B cell (primary cell): ENCODE measurements around the gene KCNQ5. TPM values are rescaled to one million over a fixed set of nuclear protein-coding genes. Genes with fewer than 3 reads are reported as not detected.

ENCODE experiments used
- ATAC-seq: fragments of 200-7000 bp; cut with Tn5 transposase; one replicate; pipeline ENCODE4 v1.10.0; 2021; ENCODE audit warnings: low read depth, mild to moderate bottlenecking, moderate number of reproducible peaks, moderate library complexity
- CTCF ChIA-PET: fragments of 350-600 bp; sonication (Branson Sonifier 250); formaldehyde crosslinking; loops from one replicate; lab custom pipeline; 2021; ENCODE audit warnings: antibody characterized with exemption, inconsistent platforms; lab: Charles Lee
- POLR2A ChIA-PET: fragments of 350-600 bp; sonication (Branson Sonifier 250); formaldehyde crosslinking; loops from one replicate; lab custom pipeline; 2021; ENCODE audit warnings: antibody characterized with exemption; lab: Charles Lee
- DNase-seq: peaks from one replicate; pipeline ENCODE4 v3.0.0; 2013
- H2AFZ ChIP-seq: 2 replicates; pipeline ENCODE4 v1.6.1; 2012; ENCODE audit warnings: mild to moderate bottlenecking, low read depth, low read length; ENCODE audit not compliant: insufficient read depth, poor library complexity, severe bottlenecking
- H3K27ac ChIP-seq, 2 donors: 1 replicate in 1 of 2; 2 replicates in 1 of 2; pipeline ENCODE4 v1.5.1; 2012 to 2013; ENCODE audit warnings: low read length in 2 of 2, mild to moderate bottlenecking in 2 of 2, moderate library complexity in 1 of 2
- H3K27me3 ChIP-seq, 4 experiments: fragments of 200-600 bp in 1 of 4; sonication (generic) in 1 of 4; replicated peaks in 1 of 4; 1 replicate in 2 of 4; 2 replicates in 2 of 4; pipeline versions ENCODE4 v1.6.1 to v1.7.0; 2013 to 2016; ENCODE audit warnings: low read length in 3 of 4, mild to moderate bottlenecking in 2 of 4, mixed read lengths in 1 of 4, moderate library complexity in 1 of 4; ENCODE audit not compliant: insufficient read depth in 4 of 4, control insufficient read depth in 3 of 4; ENCODE audit errors: control extremely low read depth in 1 of 4
- H3K36me3 ChIP-seq, 2 experiments: replicated peaks in 1 of 2; 1 replicate in 1 of 2; 2 replicates in 1 of 2; pipeline versions ENCODE4 v1.6.1 to v1.7.1; 2013; ENCODE audit warnings: low read length in 1 of 2; ENCODE audit not compliant: insufficient read depth in 2 of 2, control insufficient read depth in 1 of 2; ENCODE audit errors: control extremely low read depth in 1 of 2, extremely low read depth in 1 of 2
- H3K4me1 ChIP-seq, 2 donors: fragments of 200-600 bp in 1 of 2; sonication (generic) in 1 of 2; 1 replicate in 1 of 2; 2 replicates in 1 of 2; pipeline versions ENCODE4 v1.5.1 to v1.6.1; 2013 to 2017; ENCODE audit warnings: low read length in 2 of 2; ENCODE audit not compliant: control insufficient read depth in 2 of 2, insufficient read depth in 2 of 2
- H3K4me2 ChIP-seq: replicated peaks from 2 replicates; pipeline ENCODE3; 2012; ENCODE audit warnings: mild to moderate bottlenecking, low read depth, low read length; ENCODE audit not compliant: poor library complexity, severe bottlenecking
- H3K4me3 ChIP-seq, 5 experiments: fragments of 200-600 bp in 1 of 5; sonication (generic) in 1 of 5; 1 replicate in 3 of 5; 2 replicates in 2 of 5; pipeline versions ENCODE4 v1.5.1 to v1.7.0; 2011 to 2016; ENCODE audit warnings: low read length in 4 of 5, mild to moderate bottlenecking in 4 of 5, low read depth in 2 of 5, control low read depth in 1 of 5, moderate library complexity in 1 of 5; ENCODE audit not compliant: insufficient read depth in 1 of 5; ENCODE audit errors: control extremely low read depth in 1 of 5, extremely low read depth in 1 of 5
- H3K79me2 ChIP-seq: fragments of 200-600 bp; sonication (generic); one replicate; pipeline ENCODE4 v1.6.0; 2016; ENCODE audit warnings: low read length; ENCODE audit not compliant: control insufficient read depth, insufficient read depth
- H3K9ac ChIP-seq: fragments of 200-600 bp; sonication (generic); 2 replicates; pipeline ENCODE4 v1.6.1; 2017; ENCODE audit warnings: mild to moderate bottlenecking, low read length, moderate library complexity
- H3K9me3 ChIP-seq, 3 donors: one replicate each; pipeline versions ENCODE4 v1.6.1 to v1.7.1; 2013; ENCODE audit warnings: low read length in 2 of 3; ENCODE audit not compliant: control insufficient read depth in 2 of 3, insufficient read depth in 1 of 3; ENCODE audit errors: control extremely low read depth in 1 of 3
- H4K20me1 ChIP-seq: 2 replicates; pipeline ENCODE4 v1.6.0; 2012; ENCODE audit warnings: mild to moderate bottlenecking, low read length; ENCODE audit not compliant: insufficient read depth, control insufficient read depth, poor library complexity, severe bottlenecking
- H3K27ac Mint-ChIP-seq: one replicate; pipeline ENCODE4 v1.8.0; 2021; ENCODE audit warnings: mixed read lengths
- H3K27me3 Mint-ChIP-seq: one replicate; pipeline ENCODE4 v1.8.0; 2021; ENCODE audit warnings: mixed read lengths
- H3K4me1 Mint-ChIP-seq: one replicate; pipeline ENCODE4 v1.8.0; 2021; ENCODE audit warnings: mixed read lengths
- H3K4me3 Mint-ChIP-seq: one replicate; pipeline ENCODE4 v1.8.0; 2021; ENCODE audit warnings: mixed read lengths
- H3K9me3 Mint-ChIP-seq: one replicate; pipeline ENCODE4 v1.8.0; 2022; ENCODE audit warnings: mixed read lengths; ENCODE audit not compliant: insufficient read depth
- EZH2 ChIP-seq: IDR thresholded peaks from 2 replicates; pipeline ENCODE4 v1.6.1; 2012; ENCODE audit warnings: borderline replicate concordance, low read depth, mild to moderate bottlenecking, moderate library complexity, low read length; ENCODE audit not compliant: insufficient read depth, poor library complexity, severe bottlenecking
- WGBS: methylation state at CpG from one replicate; pipeline ENCODE4 v1.1.5; 2013; ENCODE audit warnings: missing lambda C conversion rate; ENCODE audit not compliant: insufficient coverage; 5-methylcytosine and 5-hydroxymethylcytosine counted together
- intact Hi-C: fragments of 100-400 bp; cut with micrococcal nuclease; formaldehyde crosslinking; loops from one replicate; pipeline ENCODE4 v1.10.0; 2022
- polyA plus RNA-seq: library from polyadenylated mRNA; depleted of rRNA; stranded (reverse); fragments of >200 nt; gene quantifications from 2 replicates; pipeline ENCODE4 v1.2.3, GENCODE V29; 2012
- total RNA-seq, 2 donors: library from RNA; stranded (reverse); fragments of 120-200 nt in 1 of 2; gene quantifications; 1 replicate in 1 of 2; 2 replicates in 1 of 2; pipeline versions ENCODE4 v1.2.3 to v1.2.4, GENCODE V29; 2013 to 2022
- TF ChIP-seq, protein P1 (sequence below): fragments of 200-600 bp; IDR thresholded peaks from one replicate; pipeline ENCODE4 v1.8.0; 2022; ENCODE audit warnings: antibody characterized with exemption, mild to moderate bottlenecking

The KCNQ5 gene
- total and polyA plus RNA-seq, 2 donors (not counting 1 experiment from before 2014, with no cell fraction given) = 2.3 to 9.4 TPM

GRCh38 chr6:73004861-73005260 lies 383.0 kb downstream of the KCNQ5 start:
- H4K20me1 ChIP-seq = no peaks in the 10 kb centered on the region
- DNase-seq = no peak
- intact Hi-C loops = no loop called here
- no peak for ATAC-seq
- WGBS = 83% methylated on average over 1 of the region's 2 CpGs
- peaks cover 0 to 13% of the 10 kb centered on the region in 2 experiments for H3K36me3 ChIP-seq
- H3K27ac Mint-ChIP-seq = no peak overlapping the region
- no peaks in the 10 kb centered on the region for H3K4me1 ChIP-seq
- H3K9me3 Mint-ChIP-seq = no peaks in the 10 kb centered on the region
- H3K79me2 ChIP-seq = no peaks in the 10 kb centered on the region
- no peak for TF ChIP-seq EZH2
- POLR2A ChIA-PET = no interaction called here
- H3K4me3 ChIP-seq = no peak overlapping the region
- H3K27me3 ChIP-seq = no peaks in the 10 kb centered on the region
- H3K27ac ChIP-seq = no peak overlapping the region
- H2AFZ ChIP-seq = no peak overlapping the region
- H3K4me2 ChIP-seq = no peak overlapping the region
- H3K4me1 Mint-ChIP-seq = no peaks in the 10 kb centered on the region
- no peaks in the 10 kb centered on the region for H3K27me3 Mint-ChIP-seq
- no peak overlapping the region for H3K4me3 Mint-ChIP-seq
- H3K9me3 ChIP-seq = peaks cover 0 to 3% (median 2%) of the 10 kb centered on the region in 3 donors
- CTCF ChIA-PET = interaction anchor here (1.0 kb wide), 1 partner anchor 388 kb away, joined by 3 read pairs; no protein-coding TSS in a partner anchor
- no peak overlapping the region for H3K9ac ChIP-seq

DNA sequence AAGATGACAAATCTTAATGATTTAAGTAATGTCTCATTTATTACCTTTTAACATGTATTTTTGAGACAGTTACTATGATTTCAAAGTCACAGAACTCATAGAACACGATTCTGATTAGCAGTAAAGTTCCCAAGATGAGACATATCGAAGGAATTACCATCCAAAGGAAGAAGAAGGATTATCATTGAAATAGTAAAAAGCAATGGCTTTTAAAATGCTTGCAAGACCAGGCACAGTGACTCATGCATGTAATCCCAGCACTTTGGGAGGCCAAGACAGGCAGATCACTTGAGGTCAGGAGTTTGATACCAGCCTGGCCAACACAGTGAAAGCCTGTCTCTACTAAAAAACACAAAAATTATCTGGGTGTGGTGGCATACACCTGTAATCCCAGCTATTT lies 384.3 kb downstream of the KCNQ5 start:
- intact Hi-C loops = no loop called here
- no peaks in the 10 kb centered on the region for H3K27me3 ChIP-seq

More for the DNA sequence above, 384.3 kb downstream of the KCNQ5 start:
- no peak overlapping the region for H3K27ac Mint-ChIP-seq
- no peaks in the 10 kb centered on the region for H3K9me3 Mint-ChIP-seq
- Histone ChIP-seq H3K9me3 (peaks cover 0 to 3% (median 2%) of the 10 kb centered on the region in 3 donors), H3K27ac (no peak overlapping the region), H3K36me3 (peaks cover 0 to 13% of the 10 kb centered on the region in 2 experiments), H3K4me3 (no peak overlapping the region), H3K79me2 (no peaks in the 10 kb centered on the region), H2AFZ (no peak overlapping the region), H3K4me1 (no peaks in the 10 kb centered on the region), H4K20me1 (no peaks in the 10 kb centered on the region), H3K9ac (no peak overlapping the region), H3K4me2 (no peak overlapping the region)
- ATAC-seq = no peak
- no peaks in the 10 kb centered on the region for H3K4me1 Mint-ChIP-seq
- DNase-seq = no peak
- 100% methylated on average over 1 of the region's 2 CpGs for whole genome bisulfite sequencing
- ChIA-PET POLR2A (no interaction called here), CTCF (no interaction called here)
- no peaks in the 10 kb centered on the region for H3K27me3 Mint-ChIP-seq
- no peak overlapping the region for H3K4me3 Mint-ChIP-seq
- TF ChIP-seq, protein P1, sequence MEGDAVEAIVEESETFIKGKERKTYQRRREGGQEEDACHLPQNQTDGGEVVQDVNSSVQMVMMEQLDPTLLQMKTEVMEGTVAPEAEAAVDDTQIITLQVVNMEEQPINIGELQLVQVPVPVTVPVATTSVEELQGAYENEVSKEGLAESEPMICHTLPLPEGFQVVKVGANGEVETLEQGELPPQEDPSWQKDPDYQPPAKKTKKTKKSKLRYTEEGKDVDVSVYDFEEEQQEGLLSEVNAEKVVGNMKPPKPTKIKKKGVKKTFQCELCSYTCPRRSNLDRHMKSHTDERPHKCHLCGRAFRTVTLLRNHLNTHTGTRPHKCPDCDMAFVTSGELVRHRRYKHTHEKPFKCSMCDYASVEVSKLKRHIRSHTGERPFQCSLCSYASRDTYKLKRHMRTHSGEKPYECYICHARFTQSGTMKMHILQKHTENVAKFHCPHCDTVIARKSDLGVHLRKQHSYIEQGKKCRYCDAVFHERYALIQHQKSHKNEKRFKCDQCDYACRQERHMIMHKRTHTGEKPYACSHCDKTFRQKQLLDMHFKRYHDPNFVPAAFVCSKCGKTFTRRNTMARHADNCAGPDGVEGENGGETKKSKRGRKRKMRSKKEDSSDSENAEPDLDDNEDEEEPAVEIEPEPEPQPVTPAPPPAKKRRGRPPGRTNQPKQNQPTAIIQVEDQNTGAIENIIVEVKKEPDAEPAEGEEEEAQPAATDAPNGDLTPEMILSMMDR = no peak
- no peak for TF ChIP-seq EZH2
